Activated CD8-positive, alpha-beta T cell treated with anti-CD3 and anti-CD28 coated beads for 36 hours (primary cell): ENCODE data around the gene NCS1. TPM values are rescaled to one million over a fixed set of nuclear protein-coding genes. Genes with fewer than 3 reads are reported as not detected.

Source experiments
- ATAC-seq: fragments of 200-7000 bp; cut with Tn5 transposase; one replicate; pipeline ENCODE4 v1.10.0; 2021; ENCODE audit warnings: mild to moderate bottlenecking, moderate library complexity
- CTCF ChIA-PET: fragments of 350-600 bp; sonication (Branson Sonifier 250); formaldehyde crosslinking; loops from one replicate; lab custom pipeline; 2021; ENCODE audit warnings: antibody characterized with exemption; lab: Charles Lee
- POLR2A ChIA-PET: fragments of 350-600 bp; sonication (Branson Sonifier 250); formaldehyde crosslinking; loops from one replicate; lab custom pipeline; 2021; ENCODE audit warnings: antibody characterized with exemption; lab: Charles Lee
- DNase-seq: peaks from one replicate; pipeline ENCODE4 v3.0.0-alpha.2; 2020
- H3K27ac Mint-ChIP-seq: one replicate; pipeline ENCODE4 v1.8.0; 2021; ENCODE audit warnings: mild to moderate bottlenecking, mixed read lengths
- H3K27me3 Mint-ChIP-seq: one replicate; pipeline ENCODE4 v1.8.0; 2021; ENCODE audit warnings: mixed read lengths
- H3K36me3 Mint-ChIP-seq: one replicate; pipeline ENCODE4 v1.8.0; 2021; ENCODE audit warnings: low read depth, mixed read lengths
- H3K4me1 Mint-ChIP-seq: one replicate; pipeline ENCODE4 v1.8.0; 2021; ENCODE audit warnings: low read depth, mixed read lengths
- H3K4me3 Mint-ChIP-seq: one replicate; pipeline ENCODE4 v1.8.0; 2021; ENCODE audit warnings: mild to moderate bottlenecking, moderate library complexity, mixed read lengths
- H3K9me3 Mint-ChIP-seq: one replicate; pipeline ENCODE4 v1.8.0; 2021; ENCODE audit warnings: mixed read lengths
- CTCF ChIP-seq: fragments of 200-600 bp; IDR thresholded peaks from one replicate; pipeline ENCODE4 v1.8.0; 2022; ENCODE audit warnings: antibody characterized with exemption, mild to moderate bottlenecking
- intact Hi-C: fragments of 100-400 bp; cut with micrococcal nuclease; formaldehyde crosslinking; loops from one replicate; pipeline ENCODE4 v1.10.0; 2022
- total RNA-seq, 2 experiments: library from RNA; stranded (reverse); gene quantifications; one replicate each; pipeline ENCODE4 v1.2.3, GENCODE V29; 2021

Gene NCS1
- total RNA-seq, 2 experiments from 2014 or later, result 21.2 to 21.3 TPM

- Mint-ChIP-seq H3K4me3 (no peak overlapping the region), H3K27ac (no peak overlapping the region), H3K9me3 (peaks cover 8% of the 10 kb centered on the region), H3K27me3 (no peaks in the 10 kb centered on the region), H3K36me3 (peaks cover 11% of the 10 kb centered on the region), H3K4me1 (no peaks in the 10 kb centered on the region)
- no peak for DNase-seq
- ChIA-PET CTCF (interaction anchor here (1.1 to 1.2 kb wide), 3 partner anchors 10 to 119 kb away, joined by 3 to 4 read pairs (median 3); no protein-coding TSS in a partner anchor), POLR2A (no interaction called here)
- intact Hi-C loops, result no loop called here
- TF ChIP-seq CTCF, result no peak
- ATAC-seq, result no peak
Measured at GRCh38 chr9:130225586-130225985, 53.4 kb downstream of the NCS1 start.

- ChIA-PET CTCF (interaction anchor here (1.0 to 1.1 kb wide), 2 partner anchors 10 to 118 kb away, joined by 3 to 4 read pairs; no protein-coding TSS in a partner anchor), POLR2A (no interaction called here)
- intact Hi-C loops, result no loop called here
- Mint-ChIP-seq H3K4me3 (no peak overlapping the region), H3K4me1 (no peaks in the 10 kb centered on the region), H3K9me3 (peaks cover 8% of the 10 kb centered on the region), H3K27ac (no peak overlapping the region), H3K36me3 (peaks cover 11% of the 10 kb centered on the region), H3K27me3 (no peaks in the 10 kb centered on the region)
- no peak for TF ChIP-seq CTCF
- ATAC-seq, result no peak
- no peak for DNase-seq
Measured at GRCh38 chr9:130226112-130226511, 53.9 kb downstream of the NCS1 start.

GRCh38 chr9:130227833-130228232 lies 55.6 kb downstream of the NCS1 start:
- no peak for ATAC-seq
- POLR2A ChIA-PET, result interaction anchor here (0.7 kb wide), 1 partner anchor 258 kb away, joined by 3 read pairs; no protein-coding TSS in a partner anchor
- intact Hi-C loops, result no loop called here
- Mint-ChIP-seq H3K36me3 (peaks cover 11% of the 10 kb centered on the region), H3K9me3 (peaks cover 8% of the 10 kb centered on the region), H3K4me1 (no peaks in the 10 kb centered on the region), H3K27ac (no peak overlapping the region), H3K4me3 (no peak overlapping the region), H3K27me3 (no peaks in the 10 kb centered on the region)
- CTCF ChIA-PET, result interaction anchor here (0.9 kb wide), 1 partner anchor 121 kb away, joined by 4 read pairs; no protein-coding TSS in a partner anchor
- no peak for DNase-seq
- no peak for TF ChIP-seq CTCF

GRCh38 chr9:130229759-130230158 lies 57.6 kb downstream of the NCS1 start:
- H3K4me3 Mint-ChIP-seq, result no peak overlapping the region
- ATAC-seq (no peak), DNase-seq (no peak)
- ChIA-PET CTCF (interaction anchor here (1.8 to 2.0 kb wide), 2 partner anchors 17 to 123 kb away, joined by 4 to 8 read pairs; no protein-coding TSS in a partner anchor), POLR2A (interaction anchor here (1.8 kb wide), 1 partner anchor 17 kb away, joined by 3 read pairs; no protein-coding TSS in a partner anchor)
- H3K27me3 Mint-ChIP-seq, result no peaks in the 10 kb centered on the region
- no peaks in the 10 kb centered on the region for H3K4me1 Mint-ChIP-seq
- H3K36me3 Mint-ChIP-seq, result peaks cover 11% of the 10 kb centered on the region
- no peak for TF ChIP-seq CTCF
- H3K9me3 Mint-ChIP-seq, result peaks cover 8% of the 10 kb centered on the region
- no peak overlapping the region for H3K27ac Mint-ChIP-seq
- intact Hi-C loops, result no loop called here

- peaks cover 11% of the 10 kb centered on the region for H3K36me3 Mint-ChIP-seq
- intact Hi-C loops, result no loop called here
- no peak overlapping the region for H3K27ac Mint-ChIP-seq
- CTCF ChIA-PET, result interaction anchor here (1.8 to 2.0 kb wide), 2 partner anchors 16 to 124 kb away, joined by 4 to 8 read pairs; no protein-coding TSS in a partner anchor
- H3K9me3 Mint-ChIP-seq, result peaks cover 8% of the 10 kb centered on the region
- no peak overlapping the region for H3K4me3 Mint-ChIP-seq
- no peaks in the 10 kb centered on the region for H3K4me1 Mint-ChIP-seq
- DNase-seq (no peak), ATAC-seq (no peak)
- POLR2A ChIA-PET, result interaction anchor here (1.8 kb wide), 1 partner anchor 16 kb away, joined by 3 read pairs; no protein-coding TSS in a partner anchor
- H3K27me3 Mint-ChIP-seq, result no peaks in the 10 kb centered on the region
- TF ChIP-seq CTCF, result no peak
Measured at GRCh38 chr9:130230631-130231030, 58.4 kb downstream of the NCS1 start.
